Measurements from ENCODE around the gene PHKA2.

DNA sequence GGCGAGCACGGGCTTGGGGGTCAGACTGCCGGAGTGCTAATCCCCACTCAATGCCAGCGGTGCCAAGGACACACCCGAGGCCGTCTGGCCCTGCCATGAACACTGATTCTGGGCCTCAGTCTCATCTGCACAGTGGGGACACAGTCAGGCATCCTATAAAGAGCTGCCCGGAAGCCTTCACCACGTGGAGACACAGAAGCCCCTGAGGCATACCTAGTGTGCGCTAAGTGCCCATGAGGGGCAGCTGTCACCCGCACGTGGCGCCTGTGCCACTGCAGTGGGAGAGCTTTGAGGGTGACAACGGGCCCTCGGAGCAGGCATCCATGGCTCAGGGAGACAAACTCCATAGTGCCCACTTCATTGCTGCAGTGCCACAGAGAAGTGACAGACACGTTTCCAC, 86.3 kb downstream of the PHKA2 start:
- TF ChIP-seq, protein P1, sequence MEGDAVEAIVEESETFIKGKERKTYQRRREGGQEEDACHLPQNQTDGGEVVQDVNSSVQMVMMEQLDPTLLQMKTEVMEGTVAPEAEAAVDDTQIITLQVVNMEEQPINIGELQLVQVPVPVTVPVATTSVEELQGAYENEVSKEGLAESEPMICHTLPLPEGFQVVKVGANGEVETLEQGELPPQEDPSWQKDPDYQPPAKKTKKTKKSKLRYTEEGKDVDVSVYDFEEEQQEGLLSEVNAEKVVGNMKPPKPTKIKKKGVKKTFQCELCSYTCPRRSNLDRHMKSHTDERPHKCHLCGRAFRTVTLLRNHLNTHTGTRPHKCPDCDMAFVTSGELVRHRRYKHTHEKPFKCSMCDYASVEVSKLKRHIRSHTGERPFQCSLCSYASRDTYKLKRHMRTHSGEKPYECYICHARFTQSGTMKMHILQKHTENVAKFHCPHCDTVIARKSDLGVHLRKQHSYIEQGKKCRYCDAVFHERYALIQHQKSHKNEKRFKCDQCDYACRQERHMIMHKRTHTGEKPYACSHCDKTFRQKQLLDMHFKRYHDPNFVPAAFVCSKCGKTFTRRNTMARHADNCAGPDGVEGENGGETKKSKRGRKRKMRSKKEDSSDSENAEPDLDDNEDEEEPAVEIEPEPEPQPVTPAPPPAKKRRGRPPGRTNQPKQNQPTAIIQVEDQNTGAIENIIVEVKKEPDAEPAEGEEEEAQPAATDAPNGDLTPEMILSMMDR (conservative IDR thresholded peaks at IDR 0.05; ENCODE audit: low read depth, low read length), result no peak
- TF ChIP-seq CEBPB (IDR thresholded peaks at IDR 0.05; ENCODE audit: low read depth, low read length) (no peak), POLR2A (IDR thresholded peaks at IDR 0.05; ENCODE audit: low read depth, low read length) (no peak), SMC3 (IDR thresholded peaks at IDR 0.05; ENCODE audit: low read depth, low read length) (no peak), RAD21 (IDR thresholded peaks at IDR 0.05; ENCODE audit: low read length) (no peak), BHLHE40 (IDR thresholded peaks at IDR 0.05; ENCODE audit: low read depth, low read length) (no peak)
